Type B pancreatic cell (in vitro differentiated cells): ENCODE measurements around the gene ATP2A2. TPM values are rescaled to one million over a fixed set of nuclear protein-coding genes. Genes with fewer than 3 reads are reported as not detected.

Experiments used
- DNase-seq: peaks from one replicate; pipeline ENCODE4 v3.0.0; 2021; ENCODE audit warnings: mixed read lengths; ENCODE audit not compliant: unreplicated experiment; ENCODE audit errors: extremely low spot score
- H3K27ac Mint-ChIP-seq: 2 replicates; pipeline ENCODE4 v1.8.0; 2021; ENCODE audit warnings: mild to moderate bottlenecking, mixed read lengths
- H3K27me3 Mint-ChIP-seq: 2 replicates; pipeline ENCODE4 v1.8.0; 2021; ENCODE audit warnings: mixed read lengths
- H3K36me3 Mint-ChIP-seq: 2 replicates; pipeline ENCODE4 v1.8.0; 2021; ENCODE audit warnings: mixed read lengths
- H3K4me1 Mint-ChIP-seq: one replicate; pipeline ENCODE4 v1.8.0; 2021; ENCODE audit warnings: mixed read lengths; ENCODE audit not compliant: unreplicated experiment
- H3K4me3 Mint-ChIP-seq: 2 replicates; pipeline ENCODE4 v1.8.0; 2021; ENCODE audit warnings: mild to moderate bottlenecking, mixed read lengths
- H3K9me3 Mint-ChIP-seq: 2 replicates; pipeline ENCODE4 v1.8.0; 2021; ENCODE audit warnings: mixed read lengths
- CTCF ChIP-seq: fragments of 200-600 bp; sonication (generic); conservative IDR thresholded peaks from 2 replicates; pipeline ENCODE4 v1.5.0; 2021; ENCODE audit warnings: antibody characterized with exemption, mild to moderate bottlenecking
- total RNA-seq: library from RNA; stranded (reverse); gene quantifications from 2 replicates; pipeline ENCODE4 v1.2.1, GENCODE V29; 2021; ENCODE audit warnings: low replicate concordance

The ATP2A2 gene
- total RNA-seq, 1 donor from 2014 or later, result 203 TPM

GRCh38 chr12:110382683-110383082 is 101.6 kb downstream of the ATP2A2 start:
- Mint-ChIP-seq H3K27ac (no peak overlapping the region), H3K4me1 (no peaks in the 10 kb centered on the region), H3K27me3 (no peaks in the 10 kb centered on the region), H3K9me3 (no peaks in the 10 kb centered on the region), H3K4me3 (no peak overlapping the region), H3K36me3 (peaks cover 37% of the 10 kb centered on the region)
- TF ChIP-seq CTCF, result no peak
- DNase-seq, result no peak

Other genes with a start within 250 kb of the ATP2A2 start
- 20.8 and 21.4 TPM in 2 replicates for gene C12orf76, start 232.7 kb upstream of the ATP2A2 start, total RNA-seq
- gene IFT81, start 156.9 kb upstream of the ATP2A2 start, total RNA-seq, result 12.6 and 33.8 TPM in 2 replicates
- 49.6 and 77.8 TPM in 2 replicates for gene ANAPC7, start 122.5 kb downstream of the ATP2A2 start, total RNA-seq
- 164 and 218 TPM in 2 replicates for gene ARPC3, start 169.1 kb downstream of the ATP2A2 start, total RNA-seq
- gene GPN3, start 187.0 kb downstream of the ATP2A2 start, total RNA-seq, result 15.2 and 18.1 TPM in 2 replicates
- 2.5 and 13.2 TPM in 2 replicates for gene FAM216A, start 187.6 kb downstream of the ATP2A2 start, total RNA-seq
- gene VPS29, start 220.9 kb downstream of the ATP2A2 start, total RNA-seq, result 72.6 and 84.7 TPM in 2 replicates
- gene RAD9B, start 221.1 kb downstream of the ATP2A2 start, total RNA-seq, result 0.12 and 0.46 TPM in 2 replicates